HCT116 (cell line): ENCODE results near the gene MYLK2. TPM values are rescaled to one million over a fixed set of nuclear protein-coding genes. Genes with fewer than 3 reads are reported as not detected.

ENCODE experiments used
- ATAC-seq: fragments of 200-7000 bp; cut with Tn5 transposase; 2 replicates; pipeline ENCODE4 v1.9.1; 2020; ENCODE audit warnings: mild to moderate bottlenecking, moderate library complexity
- BruUV-seq: library from RNA; stranded (reverse); fragments of 400-500 nt; replicated peaks from 2 replicates; lab custom pipeline; 2021; lab: Mats Ljungman, UMichigan
- CTCF ChIA-PET: fragments of 300-600 bp; sonication (Branson Sonifier 250); formaldehyde crosslinking; loops from one replicate; lab custom pipeline; 2021; ENCODE audit warnings: antibody characterized with exemption; lab: Charles Lee
- POLR2A ChIA-PET: fragments of 300-600, 350-600 bp; sonication (Branson Sonifier 250); formaldehyde crosslinking; loops from one replicate; lab custom pipeline; 2021; ENCODE audit warnings: antibody characterized with exemption; lab: Charles Lee
- RAD21 ChIA-PET, 2 experiments: fragments of 300-600 bp; sonication (Branson Sonifier 250); formaldehyde crosslinking; loops; one replicate each; lab custom pipeline; 2023; ENCODE audit warnings: low total read pairs in 2 of 2; ENCODE audit not compliant: uncharacterized antibody in 2 of 2, unreplicated experiment in 2 of 2, low non-redundant PET in 1 of 2; lab: Charles Lee
- DNase-seq: peaks from one replicate; pipeline ENCODE4 v3.0.0-alpha.2; 2010; ENCODE audit warnings: low read depth, low spot score
- H2AFZ ChIP-seq: fragments of 200-600 bp; shearing (Covaris generic), sonication (generic); 2 replicates; pipeline ENCODE4 v1.6.1; 2017; ENCODE audit warnings: low read depth, mixed run types, mixed read lengths, antibody characterized with exemption, low read length; ENCODE audit not compliant: poor library complexity, severe bottlenecking
- H3K27ac ChIP-seq: 2 replicates; pipeline ENCODE4 v1.5.1; 2012; ENCODE audit warnings: low read depth, low read length
- H3K27me3 ChIP-seq: fragments of 200-600 bp; sonication (generic); 2 replicates; pipeline ENCODE4 v1.6.1; 2016; ENCODE audit warnings: mixed run types, low read length, mixed read lengths; ENCODE audit not compliant: insufficient read depth
- H3K36me3 ChIP-seq, 2 experiments: fragments of 200-500 bp in 1 of 2; fragments of 200-600 bp in 1 of 2; sonication (Bioruptor generic) in 1 of 2; sonication (generic) in 1 of 2; 2 replicates each; pipeline versions ENCODE4 v1.5.1 to v1.6.1; 2014 to 2016; ENCODE audit warnings: low read length in 2 of 2, inconsistent platforms in 1 of 2, mixed read lengths in 1 of 2, mixed run types in 1 of 2; ENCODE audit not compliant: insufficient read depth in 2 of 2, control insufficient read depth in 1 of 2
- H3K4me1 ChIP-seq, 2 experiments: fragments of 200-600 bp in 1 of 2; sonication (generic) in 1 of 2; 2 replicates each; pipeline versions ENCODE4 v1.5.1 to v1.6.1; 2012 to 2017; ENCODE audit warnings: low read length in 2 of 2, inconsistent platforms in 1 of 2, mild to moderate bottlenecking in 1 of 2, mixed read lengths in 1 of 2, mixed run types in 1 of 2, moderate library complexity in 1 of 2; ENCODE audit not compliant: insufficient read depth in 2 of 2, control insufficient read depth in 1 of 2
- H3K4me2 ChIP-seq: fragments of 200-600 bp; sonication (generic); 2 replicates; pipeline ENCODE4 v1.6.1; 2017; ENCODE audit warnings: mixed run types, low read length, mixed read lengths
- H3K4me3 ChIP-seq, 2 experiments: fragments of 200-600 bp in 1 of 2; sonication (generic) in 1 of 2; replicated peaks in 1 of 2; 2 replicates each; pipeline ENCODE4 v1.5.1; 2011 to 2016; ENCODE audit warnings: low read length in 2 of 2, control low read depth in 1 of 2, low read depth in 1 of 2, mild to moderate bottlenecking in 1 of 2, mixed read lengths in 1 of 2, mixed run types in 1 of 2
- H3K79me2 ChIP-seq: fragments of 200-600 bp; sonication (generic); 2 replicates; pipeline ENCODE4 v1.6.1; 2017; ENCODE audit warnings: mild to moderate bottlenecking, mixed run types, low read length, moderate library complexity, mixed read lengths; ENCODE audit not compliant: insufficient read depth
- H3K9ac ChIP-seq: fragments of 200-600 bp; sonication (generic); 2 replicates; pipeline ENCODE4 v1.6.1; 2016; ENCODE audit warnings: low read length, mixed read lengths
- H3K9me2 ChIP-seq: fragments of 200-600 bp; sonication (generic), shearing (Covaris generic); 2 replicates; pipeline ENCODE4 v1.6.1; 2017; ENCODE audit warnings: mixed run types, mild to moderate bottlenecking, moderate library complexity; ENCODE audit not compliant: insufficient read depth
- H3K9me3 ChIP-seq, 2 experiments: fragments of 200-500 bp in 1 of 2; fragments of 200-600 bp in 1 of 2; sonication (Bioruptor generic) in 1 of 2; sonication (generic) in 1 of 2; 2 replicates each; pipeline ENCODE4 v1.6.1; 2014 to 2017; ENCODE audit warnings: low read length in 2 of 2, mixed read lengths in 2 of 2, inconsistent platforms in 1 of 2, low read depth in 1 of 2, mild to moderate bottlenecking in 1 of 2, mixed run types in 1 of 2, moderate library complexity in 1 of 2; ENCODE audit not compliant: control insufficient read depth in 1 of 2, insufficient read depth in 1 of 2
- H4K20me1 ChIP-seq: fragments of 200-600 bp; sonication (generic), shearing (Covaris generic); 2 replicates; pipeline ENCODE4 v1.6.1; 2017; ENCODE audit warnings: mixed run types, mild to moderate bottlenecking, moderate library complexity; ENCODE audit not compliant: insufficient read depth
- ATF3 ChIP-seq: IDR thresholded peaks from 2 replicates; pipeline ENCODE4 v1.6.1; 2012
- CEBPB ChIP-seq: IDR thresholded peaks from 2 replicates; pipeline ENCODE4 v1.6.1; 2012; ENCODE audit warnings: low read depth
- CTCF ChIP-seq, 3 experiments: fragments of 200-600 bp in 1 of 3; sonication (generic) in 1 of 3; IDR thresholded peaks in 2 of 3; conservative IDR thresholded peaks in 1 of 3; 2 replicates each; pipeline ENCODE4 v1.5.1; 2012 to 2017; ENCODE audit warnings: low read depth in 2 of 3, low read length in 2 of 3, antibody characterized with exemption in 1 of 3, borderline replicate concordance in 1 of 3, control low read depth in 1 of 3, mild to moderate bottlenecking in 1 of 3, mixed read lengths in 1 of 3, mixed run types in 1 of 3, moderate library complexity in 1 of 3; ENCODE audit not compliant: insufficient read depth in 1 of 3
- EGR1 ChIP-seq: IDR thresholded peaks from 2 replicates; pipeline ENCODE4 v1.6.1; 2012; ENCODE audit warnings: low read depth
- ELF1 ChIP-seq: IDR thresholded peaks from 2 replicates; pipeline ENCODE4 v1.6.1; 2012; ENCODE audit warnings: low read depth, borderline replicate concordance
- EZH2 ChIP-seq: fragments of 200-600 bp; sonication (generic); IDR thresholded peaks from 2 replicates; pipeline ENCODE4 v1.6.1; 2017; ENCODE audit warnings: antibody characterized with exemption, mixed run types
- EZH2phosphoT487 ChIP-seq: fragments of 200-600 bp; IDR thresholded peaks from 2 replicates; pipeline ENCODE4 v1.6.1; 2018; ENCODE audit warnings: antibody characterized with exemption, borderline replicate concordance
- FOSL1 ChIP-seq: IDR thresholded peaks from 2 replicates; pipeline ENCODE4 v1.6.1; 2012; ENCODE audit warnings: low read depth
- MAX ChIP-seq: IDR thresholded peaks from 2 replicates; pipeline ENCODE4 v1.6.1; 2012
- POLR2A ChIP-seq: IDR thresholded peaks from 2 replicates; pipeline ENCODE4 v1.7.0; 2011; ENCODE audit warnings: borderline replicate concordance; ENCODE audit not compliant: insufficient read depth, insufficient read length; ENCODE audit errors: extremely low read depth
- POLR2AphosphoS5 ChIP-seq: IDR thresholded peaks from 2 replicates; pipeline ENCODE4 v1.6.1; 2011; ENCODE audit warnings: mild to moderate bottlenecking, low read depth, low read length, moderate library complexity
- SIN3A ChIP-seq: IDR thresholded peaks from 2 replicates; pipeline ENCODE4 v1.6.1; 2012; ENCODE audit warnings: low read depth
- SP1 ChIP-seq: IDR thresholded peaks from 2 replicates; pipeline ENCODE4 v1.6.1; 2012; ENCODE audit warnings: low read depth
- SRF ChIP-seq: IDR thresholded peaks from 2 replicates; pipeline ENCODE4 v1.6.1; 2012; ENCODE audit warnings: low read depth
- TCF7L2 ChIP-seq: IDR thresholded peaks from 2 replicates; pipeline ENCODE4 v1.7.0; 2011; ENCODE audit warnings: borderline replicate concordance, inconsistent platforms; ENCODE audit not compliant: insufficient read depth, insufficient read length; ENCODE audit errors: extremely low read depth
- YY1 ChIP-seq: IDR thresholded peaks from 2 replicates; pipeline ENCODE4 v1.6.1; 2011; ENCODE audit warnings: low read length, low read depth, moderate library complexity, mild to moderate bottlenecking; ENCODE audit not compliant: insufficient replicate concordance; ENCODE audit errors: extremely low read depth
- ZFX ChIP-seq: fragments of 450-650 bp; IDR thresholded peaks from 2 replicates; pipeline ENCODE4 v1.6.1; 2017
- ZNF274 ChIP-seq: fragments of 200-500 bp; sonication (Bioruptor generic); IDR thresholded peaks from 2 replicates; pipeline ENCODE4 v1.6.1; 2014; ENCODE audit warnings: mild to moderate bottlenecking, low read depth, low read length, inconsistent platforms
- intact Hi-C: fragments of 100-400 bp; cut with micrococcal nuclease; formaldehyde crosslinking; loops from 2 replicates; pipeline ENCODE4 v1.10.0; 2022
- total RNA-seq: library from RNA; stranded (reverse); gene quantifications from one replicate; pipeline ENCODE4 v1.2.1, GENCODE V29; 2021; ENCODE audit not compliant: unreplicated experiment

Gene MYLK2
- total RNA-seq, 1 experiment from 2014 or later = 0.34 TPM

- H3K79me2 ChIP-seq = no peaks in the 10 kb centered on the region
- POLR2A ChIA-PET = no interaction called here
- H3K27me3 ChIP-seq = no peaks in the 10 kb centered on the region; the same call in 1 of the 2 replicates
- no peak overlapping the region for H3K4me3 ChIP-seq
- no peak for TF ChIP-seq FOSL1
- no peak for TF ChIP-seq MAX
- no peak for TF ChIP-seq EZH2phosphoT487
- no peak for TF ChIP-seq ATF3
- TF ChIP-seq ZNF274 = no peak
- TF ChIP-seq SP1 = no peak
- TF ChIP-seq ELF1 = no peak
- TF ChIP-seq EZH2 = no peak
- no peak for TF ChIP-seq YY1
- no peak for TF ChIP-seq EGR1
- no peak for TF ChIP-seq SIN3A
- no peak for TF ChIP-seq POLR2A
- TF ChIP-seq SRF = no peak
- no peak for TF ChIP-seq CTCF (IDR thresholded peaks at IDR 0.05 in 2 of 3, conservative IDR thresholded peaks at IDR 0.05 in 1 of 3; ENCODE audit: borderline replicate concordance in 1 of 3, insufficient read depth in 1 of 3, low read depth in 2 of 3, low read length in 2 of 3)
- no peak for TF ChIP-seq TCF7L2
- no peak for TF ChIP-seq POLR2AphosphoS5
- TF ChIP-seq CEBPB = no peak
- no peak for TF ChIP-seq ZFX
- TF ChIP-seq, all 23 proteins: peak for 0
- H4K20me1 ChIP-seq = no peaks in the 10 kb centered on the region
- H3K4me1 ChIP-seq = peaks cover 15 to 20% of the 10 kb centered on the region in 2 experiments; a peak in 3 of 4 replicates
- no TSS peak for BruUV-seq
- CTCF ChIA-PET = no interaction called here
- no peak overlapping the region for H3K4me2 ChIP-seq
- intact Hi-C loops = no loop called here
- H3K36me3 ChIP-seq = no peaks in the 10 kb centered on the region
- DNase-seq (no peak), ATAC-seq (no peak)
- H3K9ac ChIP-seq = no peak overlapping the region
- H3K27ac ChIP-seq = no peak overlapping the region
- H2AFZ ChIP-seq = no peak overlapping the region
- no peaks in the 10 kb centered on the region for H3K9me3 ChIP-seq
- RAD21 ChIA-PET = no interaction called here
- H3K9me2 ChIP-seq = no peaks in the 10 kb centered on the region
Observed at GRCh38 chr20:31857861-31858759, 39.0 kb downstream of the MYLK2 start.
